ENCODE measurements around the gene MCAT. TPM values are rescaled to one million over a fixed set of nuclear protein-coding genes. Genes with fewer than 3 reads are reported as not detected.

The MCAT gene
- polyA plus RNA-seq, 1 donor (not counting 4 experiments of a cell fraction or from before 2014, with no cell fraction given), result 13.9 TPM

- no peaks in the 10 kb centered on the region for H4K20me1 ChIP-seq (ENCODE audit: control insufficient read depth, extremely low read depth, insufficient read depth, low read length)
Observed at GRCh38 chr22:43127166-43127908, 15.9 kb downstream of the MCAT start.

GRCh38 chr22:43126501-43127165, 16.6 kb downstream of the MCAT start:
- H3K27me3 ChIP-seq (ENCODE audit: control insufficient read depth, extremely low read depth, insufficient read depth, low read length), result no peaks in the 10 kb centered on the region
- dilution Hi-C loops (cut with MboI; ENCODE audit: extremely low pct_ligation_motif_present, low sequenced_read_pairs), result no loop called here
- TF ChIP-seq CTCF (optimal IDR thresholded peaks at IDR 0.05 in 1 of 3, IDR thresholded peaks at IDR 0.05 in 1 of 3, conservative IDR thresholded peaks at IDR 0.05 in 1 of 3; ENCODE audit: extremely low read depth in 1 of 3, insufficient read depth in 2 of 3, low read length in 3 of 3), result no peak
- no peak for TF ChIP-seq EZH2 (IDR thresholded peaks at IDR 0.05; ENCODE audit: low read length)
- H3K4me3 ChIP-seq (ENCODE audit: control insufficient read depth in 2 of 3, extremely low read depth in 1 of 3, insufficient read depth in 2 of 3, low read depth in 1 of 3, low read length in 3 of 3), result peak overlapping the region; percentile 1 to 57 (median 48)
- no peaks in the 10 kb centered on the region for H4K20me1 ChIP-seq (ENCODE audit: control insufficient read depth, extremely low read depth, insufficient read depth, low read length)
- peaks cover 31% of the 10 kb centered on the region for H3K4me1 ChIP-seq (ENCODE audit: control insufficient read depth, extremely low read depth, insufficient read depth, low read length)
- peaks cover 5 to 8% of the 10 kb centered on the region in 2 experiments for H3K36me3 ChIP-seq (ENCODE audit: control insufficient read depth in 2 of 2, extremely low read depth in 1 of 2, insufficient read depth in 2 of 2, low read length in 2 of 2)
- peak overlapping the region; percentile 96 for H3K27ac ChIP-seq (ENCODE audit: control insufficient read depth, insufficient read depth, low read length)
- peak; percentile 88 for FAIRE-seq
- peak overlapping the region; percentile 83 for H3K9ac ChIP-seq (ENCODE audit: control insufficient read depth, extremely low read depth, insufficient read depth, low read length)
- no peaks in the 10 kb centered on the region for H3K9me3 ChIP-seq (ENCODE audit: control insufficient read depth, low read depth, low read length)
- H2AFZ ChIP-seq (ENCODE audit: control insufficient read depth, low read length), result no peak overlapping the region
- H3K79me2 ChIP-seq (ENCODE audit: control insufficient read depth, insufficient read depth, low read length), result no peaks in the 10 kb centered on the region
- peak overlapping the region; percentile 92 for H3K4me2 ChIP-seq (ENCODE audit: control insufficient read depth, extremely low read depth, insufficient read depth, low read depth, low read length)
- DNase-seq (ENCODE audit: low read depth, low spot score), result peak; percentile 89
- no peaks in the 10 kb centered on the region for H3K9me1 ChIP-seq (ENCODE audit: control insufficient read depth, extremely low read depth, insufficient read depth, low read length)

More at GRCh38 chr22:43127166-43127908, 15.9 kb downstream of the MCAT start:
- H3K9ac ChIP-seq (ENCODE audit: control insufficient read depth, extremely low read depth, insufficient read depth, low read length), result peak overlapping the region; percentile 83
- TF ChIP-seq CTCF (optimal IDR thresholded peaks at IDR 0.05 in 1 of 3, IDR thresholded peaks at IDR 0.05 in 1 of 3, conservative IDR thresholded peaks at IDR 0.05 in 1 of 3; ENCODE audit: extremely low read depth in 1 of 3, insufficient read depth in 2 of 3, low read length in 3 of 3) (no peak), EZH2 (IDR thresholded peaks at IDR 0.05; ENCODE audit: low read length) (no peak)
- peak overlapping the region; percentile 22 for H2AFZ ChIP-seq (ENCODE audit: control insufficient read depth, low read length)
- DNase-seq (ENCODE audit: low read depth, low spot score) (peak; percentile 73), FAIRE-seq (peak; percentile 69)
- H3K4me3 ChIP-seq (ENCODE audit: control insufficient read depth in 2 of 3, extremely low read depth in 1 of 3, insufficient read depth in 2 of 3, low read depth in 1 of 3, low read length in 3 of 3), result peak overlapping the region; percentile 1 to 57 (median 48)
- H3K9me1 ChIP-seq (ENCODE audit: control insufficient read depth, extremely low read depth, insufficient read depth, low read length), result no peaks in the 10 kb centered on the region
- dilution Hi-C loops (cut with MboI; ENCODE audit: extremely low pct_ligation_motif_present, low sequenced_read_pairs), result no loop called here
- H3K27ac ChIP-seq (ENCODE audit: control insufficient read depth, insufficient read depth, low read length), result peak overlapping the region; percentile 96
- peaks cover 10% of the 10 kb centered on the region in 2 experiments for H3K36me3 ChIP-seq (ENCODE audit: control insufficient read depth in 2 of 2, extremely low read depth in 1 of 2, insufficient read depth in 2 of 2, low read length in 2 of 2)
- no peaks in the 10 kb centered on the region for H3K27me3 ChIP-seq (ENCODE audit: control insufficient read depth, extremely low read depth, insufficient read depth, low read length)
- H3K9me3 ChIP-seq (ENCODE audit: control insufficient read depth, low read depth, low read length), result no peaks in the 10 kb centered on the region
- H3K79me2 ChIP-seq (ENCODE audit: control insufficient read depth, insufficient read depth, low read length), result no peaks in the 10 kb centered on the region
- H3K4me1 ChIP-seq (ENCODE audit: control insufficient read depth, extremely low read depth, insufficient read depth, low read length), result peaks cover 31% of the 10 kb centered on the region
- peak overlapping the region; percentile 92 for H3K4me2 ChIP-seq (ENCODE audit: control insufficient read depth, extremely low read depth, insufficient read depth, low read depth, low read length)
